DND-41 (cell line): ENCODE results near the gene FLNC.

Experiments
- EZH2 ChIP-seq: IDR thresholded peaks from 3 replicates; pipeline ENCODE4 v1.6.1; 2012; ENCODE audit warnings: borderline replicate concordance, low read depth, mild to moderate bottlenecking, moderate library complexity, low read length, inconsistent platforms; ENCODE audit not compliant: severe bottlenecking
- TF ChIP-seq, protein P1 (sequence below): IDR thresholded peaks from 2 replicates; pipeline ENCODE4 v1.5.1; 2012; ENCODE audit warnings: borderline replicate concordance, low read length, moderate library complexity, mild to moderate bottlenecking; ENCODE audit not compliant: poor library complexity, severe bottlenecking; ENCODE audit errors: extremely low read depth

DNA sequence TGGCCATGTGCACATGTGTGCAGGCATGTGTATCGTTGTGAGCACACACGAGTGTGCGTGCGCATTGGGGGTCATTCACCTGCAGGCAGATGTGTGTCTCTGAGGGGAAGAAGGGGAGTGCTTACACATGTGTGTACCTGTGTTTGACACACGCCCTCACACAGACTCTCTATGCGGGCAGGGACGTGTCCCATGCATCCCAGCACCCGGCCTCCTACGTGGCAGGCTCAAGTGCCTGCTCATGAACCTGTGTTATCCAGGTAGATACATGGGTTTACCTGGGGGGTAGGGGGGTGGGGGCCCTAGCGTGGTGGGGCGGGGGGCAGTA, 61.7 kb downstream of the FLNC start:
- TF ChIP-seq, protein P1, sequence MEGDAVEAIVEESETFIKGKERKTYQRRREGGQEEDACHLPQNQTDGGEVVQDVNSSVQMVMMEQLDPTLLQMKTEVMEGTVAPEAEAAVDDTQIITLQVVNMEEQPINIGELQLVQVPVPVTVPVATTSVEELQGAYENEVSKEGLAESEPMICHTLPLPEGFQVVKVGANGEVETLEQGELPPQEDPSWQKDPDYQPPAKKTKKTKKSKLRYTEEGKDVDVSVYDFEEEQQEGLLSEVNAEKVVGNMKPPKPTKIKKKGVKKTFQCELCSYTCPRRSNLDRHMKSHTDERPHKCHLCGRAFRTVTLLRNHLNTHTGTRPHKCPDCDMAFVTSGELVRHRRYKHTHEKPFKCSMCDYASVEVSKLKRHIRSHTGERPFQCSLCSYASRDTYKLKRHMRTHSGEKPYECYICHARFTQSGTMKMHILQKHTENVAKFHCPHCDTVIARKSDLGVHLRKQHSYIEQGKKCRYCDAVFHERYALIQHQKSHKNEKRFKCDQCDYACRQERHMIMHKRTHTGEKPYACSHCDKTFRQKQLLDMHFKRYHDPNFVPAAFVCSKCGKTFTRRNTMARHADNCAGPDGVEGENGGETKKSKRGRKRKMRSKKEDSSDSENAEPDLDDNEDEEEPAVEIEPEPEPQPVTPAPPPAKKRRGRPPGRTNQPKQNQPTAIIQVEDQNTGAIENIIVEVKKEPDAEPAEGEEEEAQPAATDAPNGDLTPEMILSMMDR, result no peak
- TF ChIP-seq EZH2, result no peak
